GM23338 (cell line): ENCODE data around the gene MELK.

Experiments
- CREB1 ChIP-seq: fragments of 250-450 bp; sonication (Bioruptor Pico); IDR thresholded peaks from 2 replicates; pipeline ENCODE4 v1.5.0; 2020; ENCODE audit warnings: low read depth, mild to moderate bottlenecking, moderate library complexity
- CTCF ChIP-seq, 2 experiments: fragments of 200-600 bp in 1 of 2; sonication (generic) in 1 of 2; conservative IDR thresholded peaks; 2 replicates each; pipeline versions ENCODE4 v1.5.1 to v1.6.1; 2016 to 2017; ENCODE audit warnings: antibody characterized with exemption in 2 of 2, low read depth in 2 of 2, mild to moderate bottlenecking in 2 of 2, moderate library complexity in 1 of 2
- EZH2 ChIP-seq: fragments of 200-600 bp; sonication (generic); IDR thresholded peaks from one replicate; pipeline ENCODE4 v1.8.0; 2017; ENCODE audit warnings: antibody characterized with exemption, mild to moderate bottlenecking, low read depth; ENCODE audit not compliant: unreplicated experiment
- EZH2phosphoT487 ChIP-seq: fragments of 200-600 bp; sonication (generic); IDR thresholded peaks from one replicate; pipeline ENCODE4 v1.8.1; 2018; ENCODE audit warnings: antibody characterized with exemption; ENCODE audit not compliant: unreplicated experiment
- POLR2AphosphoS5 ChIP-seq: IDR thresholded peaks from 2 replicates; pipeline ENCODE4 v1.6.1; 2016; ENCODE audit warnings: antibody characterized with exemption, low read depth
- ZNF331 ChIP-seq: fragments of 250-450 bp; sonication (Bioruptor Pico); IDR thresholded peaks from 2 replicates; pipeline ENCODE4 v1.5.0; 2020; ENCODE audit warnings: low read depth, mild to moderate bottlenecking, moderate library complexity
- TF ChIP-seq, protein P1 (sequence below): IDR thresholded peaks from one replicate; pipeline ENCODE4 v1.6.1; 2018; ENCODE audit warnings: antibody characterized with exemption; ENCODE audit not compliant: unreplicated experiment

GRCh38 chr9:36537861-36538260, 34.8 kb upstream of the MELK start:
- no peak for TF ChIP-seq CTCF (conservative IDR thresholded peaks at IDR 0.05; ENCODE audit: low read depth in 2 of 2)
- no peak for TF ChIP-seq EZH2
- TF ChIP-seq POLR2AphosphoS5 = no peak
- TF ChIP-seq, protein P1, sequence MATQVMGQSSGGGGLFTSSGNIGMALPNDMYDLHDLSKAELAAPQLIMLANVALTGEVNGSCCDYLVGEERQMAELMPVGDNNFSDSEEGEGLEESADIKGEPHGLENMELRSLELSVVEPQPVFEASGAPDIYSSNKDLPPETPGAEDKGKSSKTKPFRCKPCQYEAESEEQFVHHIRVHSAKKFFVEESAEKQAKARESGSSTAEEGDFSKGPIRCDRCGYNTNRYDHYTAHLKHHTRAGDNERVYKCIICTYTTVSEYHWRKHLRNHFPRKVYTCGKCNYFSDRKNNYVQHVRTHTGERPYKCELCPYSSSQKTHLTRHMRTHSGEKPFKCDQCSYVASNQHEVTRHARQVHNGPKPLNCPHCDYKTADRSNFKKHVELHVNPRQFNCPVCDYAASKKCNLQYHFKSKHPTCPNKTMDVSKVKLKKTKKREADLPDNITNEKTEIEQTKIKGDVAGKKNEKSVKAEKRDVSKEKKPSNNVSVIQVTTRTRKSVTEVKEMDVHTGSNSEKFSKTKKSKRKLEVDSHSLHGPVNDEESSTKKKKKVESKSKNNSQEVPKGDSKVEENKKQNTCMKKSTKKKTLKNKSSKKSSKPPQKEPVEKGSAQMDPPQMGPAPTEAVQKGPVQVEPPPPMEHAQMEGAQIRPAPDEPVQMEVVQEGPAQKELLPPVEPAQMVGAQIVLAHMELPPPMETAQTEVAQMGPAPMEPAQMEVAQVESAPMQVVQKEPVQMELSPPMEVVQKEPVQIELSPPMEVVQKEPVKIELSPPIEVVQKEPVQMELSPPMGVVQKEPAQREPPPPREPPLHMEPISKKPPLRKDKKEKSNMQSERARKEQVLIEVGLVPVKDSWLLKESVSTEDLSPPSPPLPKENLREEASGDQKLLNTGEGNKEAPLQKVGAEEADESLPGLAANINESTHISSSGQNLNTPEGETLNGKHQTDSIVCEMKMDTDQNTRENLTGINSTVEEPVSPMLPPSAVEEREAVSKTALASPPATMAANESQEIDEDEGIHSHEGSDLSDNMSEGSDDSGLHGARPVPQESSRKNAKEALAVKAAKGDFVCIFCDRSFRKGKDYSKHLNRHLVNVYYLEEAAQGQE = no peak
- no peak for TF ChIP-seq ZNF331
- no peak for TF ChIP-seq EZH2phosphoT487
- no peak for TF ChIP-seq CREB1
